ENCODE results near the gene JAG1. TPM values are rescaled to one million over a fixed set of nuclear protein-coding genes. Genes with fewer than 3 reads are reported as not detected.

JAG1 gene
- total RNA-seq (100 to 1,000 TPM; 133 to 226 TPM), polyA plus RNA-seq (100 to 1,000 TPM in 1 of 2 donors, 10 to 100 TPM in 1; 22.4 to 166 TPM)
- long read RNA-seq, donor 1, partial matches to known transcripts: 375 of 413 reads
- long read RNA-seq, donor 1, other reads (novel, unspliced or antisense): 36 of 413 reads
- long read RNA-seq, donor 2, partial matches to known transcripts: 203 of 261 reads
- long read RNA-seq, donor 2, other reads (novel, unspliced or antisense): 57 of 261 reads

DNA sequence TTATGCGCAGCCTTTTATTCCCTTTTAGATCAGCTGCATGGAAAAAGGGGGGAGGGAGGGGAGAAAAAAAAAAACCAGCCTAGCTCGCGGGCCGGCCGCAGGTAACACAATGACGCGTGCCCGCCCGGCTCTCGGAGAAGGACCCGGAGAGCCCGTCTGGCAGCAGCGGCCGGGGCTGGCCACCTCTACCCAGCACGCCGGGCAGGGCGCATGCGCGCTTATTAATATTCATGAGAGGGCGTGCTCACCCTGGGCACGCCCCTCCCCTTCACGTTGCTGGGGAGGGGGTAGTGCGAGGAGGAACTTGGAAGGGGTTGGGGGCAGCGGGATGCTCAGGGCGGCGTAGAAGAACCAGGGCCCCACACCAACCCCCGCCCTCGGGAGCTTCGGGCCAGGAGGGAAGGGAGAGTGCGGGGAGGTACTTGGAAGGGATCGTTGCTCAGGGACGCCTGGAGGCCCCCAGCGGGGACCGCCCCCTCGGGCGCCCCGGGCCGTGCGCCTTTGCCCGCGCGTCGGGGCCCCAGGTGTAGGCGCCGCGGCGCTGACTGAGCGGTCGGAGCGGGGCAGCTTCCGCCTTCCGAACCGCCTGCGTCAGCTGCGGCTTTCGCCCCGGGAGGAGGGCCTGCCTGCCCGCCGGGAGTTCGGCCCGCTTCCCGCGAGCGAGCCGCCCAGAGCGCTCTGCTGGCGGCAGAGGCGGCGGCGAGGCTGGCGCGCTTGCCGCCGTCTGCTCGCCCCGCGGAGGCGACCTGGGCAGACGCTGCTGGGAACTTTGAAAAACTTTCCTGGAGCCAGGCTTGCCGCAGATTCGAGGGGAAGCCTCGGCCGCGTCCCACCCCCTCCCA, at the start of gene JAG1:
TSS of gene JAG1 (minus strand) at position 158 of the 842 bp plus-strand sequence. CDS start 469 bp downstream, outside the sequence.
- intact Hi-C loops (cut with DNase I): loop anchor here (1.0 to 10.0 kb wide), 9 partner anchors 37 to 871 kb away; no protein-coding TSS in a partner anchor
- Histone ChIP-seq H3K36me3 (ENCODE audit: control insufficient read depth in 1 of 2, insufficient read depth in 2 of 2, low read length in 1 of 2) (no peaks in the 10 kb centered on the region), H3K27me3 (ENCODE audit: control insufficient read depth in 1 of 2, insufficient read depth in 2 of 2, low read length in 1 of 2) (no peaks in the 10 kb centered on the region), H3K4me1 (ENCODE audit: control insufficient read depth in 1 of 2, insufficient read depth in 2 of 2, low read length in 2 of 2) (peaks cover 0 to 2% of the 10 kb centered on the region in 2 donors), H3K9me3 (ENCODE audit: control insufficient read depth, low read length) (no peaks in the 10 kb centered on the region), H3K27ac (ENCODE audit: low read depth in 1 of 2, low read length in 2 of 2) (peak within 1 kb of the TSS; percentile 95 to 97), H3K4me3 (ENCODE audit: low read length in 2 of 2) (peak within 1 kb of the TSS; percentile 93 to 97)
- DNase-seq (peak; percentile 97 to 98), ATAC-seq (ENCODE audit: low FRiP score) (peak; percentile 90)
- WGBS, 2 donors: 0% methylated on average over 70 to 84 of the region's 84 CpGs

DNA sequence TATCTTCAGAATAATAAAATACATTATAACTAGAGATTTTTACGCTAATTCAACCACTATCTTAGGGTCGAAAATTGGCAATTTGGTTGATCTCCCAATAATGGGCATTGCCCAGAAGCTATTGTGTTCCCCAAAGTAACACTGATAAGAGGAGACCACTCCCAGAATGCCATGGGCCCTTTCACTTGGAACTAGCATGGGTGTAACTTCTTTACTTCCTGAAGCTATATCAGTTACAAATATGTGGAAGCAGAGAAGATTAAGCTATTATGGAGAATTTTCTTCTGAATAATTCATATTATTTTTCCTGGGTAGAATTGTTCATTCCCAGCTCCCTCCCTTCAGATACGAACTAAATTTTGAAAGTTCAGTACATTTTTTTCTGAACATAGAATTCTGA, 48.2 kb upstream of the JAG1 start:
- ATAC-seq (ENCODE audit: low FRiP score): no peak
- DNase-seq: no peak
- Histone ChIP-seq H3K27me3 (ENCODE audit: control insufficient read depth in 1 of 2, insufficient read depth in 2 of 2, low read length in 1 of 2) (no peaks in the 10 kb centered on the region), H3K4me1 (ENCODE audit: control insufficient read depth in 1 of 2, insufficient read depth in 2 of 2, low read length in 2 of 2) (peaks cover 0 to 2% of the 10 kb centered on the region in 2 donors), H3K36me3 (ENCODE audit: control insufficient read depth in 1 of 2, insufficient read depth in 2 of 2, low read length in 1 of 2) (no peaks in the 10 kb centered on the region), H3K27ac (ENCODE audit: low read depth in 1 of 2, low read length in 2 of 2) (no peak overlapping the region), H3K9me3 (ENCODE audit: control insufficient read depth, low read length) (no peaks in the 10 kb centered on the region), H3K4me3 (ENCODE audit: low read length in 2 of 2) (no peak overlapping the region)
- 86 to 94% methylated on average over 3 of the region's 3 CpGs for WGBS, 2 donors
- intact Hi-C loops (cut with DNase I): no loop called here

DNA sequence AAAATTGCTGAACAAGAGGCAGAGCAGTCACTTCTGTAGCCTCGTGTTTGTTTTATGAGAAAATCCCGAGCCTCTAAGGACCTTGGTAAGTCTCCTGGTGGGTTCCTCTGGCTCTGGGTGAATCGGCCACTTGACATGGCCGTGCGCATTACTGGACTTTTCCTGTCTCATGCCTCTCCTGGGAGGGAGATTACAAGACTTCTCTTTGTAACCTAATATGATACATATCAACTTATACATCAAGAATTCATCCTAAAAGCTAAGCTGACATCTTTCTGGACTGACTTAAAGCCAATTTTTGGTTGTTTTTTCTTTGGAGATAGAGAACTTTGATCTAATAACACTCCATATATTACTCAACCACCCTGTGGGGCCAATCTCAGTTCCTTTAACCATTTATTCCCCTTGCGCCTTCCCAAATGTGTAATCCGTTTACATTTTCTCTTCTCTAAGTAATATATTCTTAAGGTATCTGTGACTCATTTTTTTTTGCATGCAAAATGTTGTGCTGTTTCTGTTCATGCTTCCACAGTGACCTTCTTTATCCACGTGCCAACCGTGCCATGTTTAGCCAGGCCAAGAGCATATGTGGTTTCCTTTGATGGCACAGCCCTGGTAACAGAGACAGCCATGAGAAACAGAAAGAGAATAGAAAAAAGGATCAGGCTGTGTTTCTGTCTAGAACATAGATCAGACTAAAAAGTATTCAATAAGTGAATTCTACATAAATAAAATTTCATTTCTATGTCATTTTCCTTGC, 47.5 kb upstream of the JAG1 start:
- H3K27ac ChIP-seq (ENCODE audit: low read depth in 1 of 2, low read length in 2 of 2): no peak overlapping the region
- DNase-seq (no peak), ATAC-seq (ENCODE audit: low FRiP score) (no peak)
- H3K27me3 ChIP-seq (ENCODE audit: control insufficient read depth in 1 of 2, insufficient read depth in 2 of 2, low read length in 1 of 2): no peaks in the 10 kb centered on the region
- intact Hi-C loops (cut with DNase I): no loop called here
- H3K4me1 ChIP-seq (ENCODE audit: control insufficient read depth in 1 of 2, insufficient read depth in 2 of 2, low read length in 2 of 2): peaks cover 0 to 2% of the 10 kb centered on the region in 2 donors
- 49 to 54% methylated on average over 9 of the region's 9 CpGs for WGBS, 2 donors
- no peak overlapping the region for H3K4me3 ChIP-seq (ENCODE audit: low read length in 2 of 2)
- H3K36me3 ChIP-seq (ENCODE audit: control insufficient read depth in 1 of 2, insufficient read depth in 2 of 2, low read length in 1 of 2): no peaks in the 10 kb centered on the region
- no peaks in the 10 kb centered on the region for H3K9me3 ChIP-seq (ENCODE audit: control insufficient read depth, low read length)

DNA sequence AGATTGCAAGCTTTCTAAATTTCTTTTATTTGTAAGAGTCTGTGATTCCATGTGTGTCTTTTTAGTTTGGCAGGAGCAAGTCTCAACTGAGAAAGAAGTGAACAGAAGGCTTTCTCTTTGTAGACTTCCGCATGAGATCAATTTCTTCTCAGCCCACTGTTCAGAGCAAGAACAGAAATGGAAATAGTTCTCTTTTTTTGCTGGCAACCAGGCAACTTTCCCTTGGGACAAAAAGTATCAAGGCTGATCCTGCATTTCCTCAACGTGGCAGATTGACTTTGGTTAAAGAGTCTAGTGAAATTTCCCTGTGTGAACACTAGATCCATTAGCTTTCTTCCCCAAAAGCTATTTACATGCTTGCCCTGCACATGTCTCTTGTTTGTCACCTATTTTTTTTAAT, 46.8 kb upstream of the JAG1 start:
- no peak for ATAC-seq (ENCODE audit: low FRiP score)
- peak overlapping the region in 1 of 2 donors; percentile 10 for H3K4me3 ChIP-seq (ENCODE audit: low read length in 2 of 2)
- no peak overlapping the region for H3K27ac ChIP-seq (ENCODE audit: low read depth in 1 of 2, low read length in 2 of 2)

DNA sequence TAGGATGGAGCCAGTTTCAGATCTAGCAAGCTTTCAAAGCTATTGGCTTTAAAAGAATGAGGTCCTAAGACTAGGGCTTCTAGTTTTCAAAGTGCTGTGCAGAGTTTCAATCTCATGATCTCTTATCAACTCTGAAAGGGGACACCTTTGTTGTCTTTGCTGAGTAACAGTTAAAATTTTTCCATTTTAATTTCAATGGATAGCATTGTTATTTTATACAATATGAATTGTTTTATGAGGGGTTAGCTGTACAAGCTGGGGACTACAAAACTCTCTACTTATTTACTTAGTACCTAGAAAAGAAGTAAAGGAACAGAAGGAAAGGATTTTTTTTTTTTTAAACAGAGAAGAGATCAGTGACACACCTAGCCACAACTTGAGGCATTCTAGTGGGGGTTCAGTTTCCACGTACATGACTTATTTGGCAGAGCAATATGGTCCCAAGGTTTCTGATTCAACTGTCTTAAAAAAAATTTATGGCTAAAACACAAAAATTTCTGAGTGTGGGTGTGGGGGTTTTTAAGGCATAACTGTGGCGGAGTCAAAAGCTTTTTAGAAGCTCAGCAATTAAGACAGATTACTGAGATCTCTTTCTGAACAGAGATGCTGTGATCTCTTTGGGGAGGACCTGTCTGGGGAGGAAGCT, 46.1 kb upstream of the JAG1 start:
- no peak overlapping the region for H3K4me3 ChIP-seq (ENCODE audit: low read length in 2 of 2)
- H3K36me3 ChIP-seq (ENCODE audit: control insufficient read depth in 1 of 2, insufficient read depth in 2 of 2, low read length in 1 of 2): no peaks in the 10 kb centered on the region
- DNase-seq (no peak), ATAC-seq (ENCODE audit: low FRiP score) (no peak)
- no peak overlapping the region for H3K27ac ChIP-seq (ENCODE audit: low read depth in 1 of 2, low read length in 2 of 2)
- H3K27me3 ChIP-seq (ENCODE audit: control insufficient read depth in 1 of 2, insufficient read depth in 2 of 2, low read length in 1 of 2): no peaks in the 10 kb centered on the region
- WGBS, 2 donors: 44 to 49% methylated on average over 2 of the region's 2 CpGs
- intact Hi-C loops (cut with DNase I): no loop called here
- H3K9me3 ChIP-seq (ENCODE audit: control insufficient read depth, low read length): no peaks in the 10 kb centered on the region
- H3K4me1 ChIP-seq (ENCODE audit: control insufficient read depth in 1 of 2, insufficient read depth in 2 of 2, low read length in 2 of 2): peaks cover 0 to 2% of the 10 kb centered on the region in 2 donors

More for the DNA sequence above, 46.8 kb upstream of the JAG1 start:
- 4 to 9% methylated on average over 2 of the region's 2 CpGs for WGBS, 2 donors
- Histone ChIP-seq H3K9me3 (ENCODE audit: control insufficient read depth, low read length) (no peaks in the 10 kb centered on the region), H3K36me3 (ENCODE audit: control insufficient read depth in 1 of 2, insufficient read depth in 2 of 2, low read length in 1 of 2) (no peaks in the 10 kb centered on the region), H3K4me1 (ENCODE audit: control insufficient read depth in 1 of 2, insufficient read depth in 2 of 2, low read length in 2 of 2) (peaks cover 0 to 2% of the 10 kb centered on the region in 2 donors), H3K27me3 (ENCODE audit: control insufficient read depth in 1 of 2, insufficient read depth in 2 of 2, low read length in 1 of 2) (no peaks in the 10 kb centered on the region)
- intact Hi-C loops (cut with DNase I): no loop called here
- DNase-seq: no peak

DNA sequence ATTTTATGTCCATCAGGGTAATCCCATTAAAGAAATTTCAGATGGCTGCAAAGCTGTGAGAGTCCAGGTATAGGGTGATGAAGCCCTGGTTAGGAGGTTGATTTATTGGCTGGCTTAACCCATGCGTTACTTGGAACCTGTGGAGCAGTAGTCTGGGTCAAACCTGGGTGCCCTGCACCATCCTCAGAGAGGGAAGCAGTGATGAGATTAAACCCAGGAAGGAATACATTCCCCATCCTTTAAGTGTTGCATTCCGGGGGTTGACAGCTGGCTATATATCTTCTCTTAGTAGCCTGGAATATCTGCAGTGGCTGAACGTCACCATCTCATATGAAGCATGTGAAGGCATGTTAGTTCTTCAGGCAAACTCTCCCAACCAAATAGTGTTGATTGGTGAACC, 44.9 kb upstream of the JAG1 start:
- H3K9me3 ChIP-seq (ENCODE audit: control insufficient read depth, low read length): no peaks in the 10 kb centered on the region
- H3K27me3 ChIP-seq (ENCODE audit: control insufficient read depth in 1 of 2, insufficient read depth in 2 of 2, low read length in 1 of 2): no peaks in the 10 kb centered on the region
- peaks cover 0 to 2% of the 10 kb centered on the region in 2 donors for H3K4me1 ChIP-seq (ENCODE audit: control insufficient read depth in 1 of 2, insufficient read depth in 2 of 2, low read length in 2 of 2)
- intact Hi-C loops (cut with DNase I): no loop called here
- no peak overlapping the region for H3K4me3 ChIP-seq (ENCODE audit: low read length in 2 of 2)
- 95 to 97% methylated on average over 3 of the region's 3 CpGs for WGBS, 2 donors
- H3K27ac ChIP-seq (ENCODE audit: low read depth in 1 of 2, low read length in 2 of 2): no peak overlapping the region
- ATAC-seq (ENCODE audit: low FRiP score) (no peak), DNase-seq (no peak)
- no peaks in the 10 kb centered on the region for H3K36me3 ChIP-seq (ENCODE audit: control insufficient read depth in 1 of 2, insufficient read depth in 2 of 2, low read length in 1 of 2)

DNA sequence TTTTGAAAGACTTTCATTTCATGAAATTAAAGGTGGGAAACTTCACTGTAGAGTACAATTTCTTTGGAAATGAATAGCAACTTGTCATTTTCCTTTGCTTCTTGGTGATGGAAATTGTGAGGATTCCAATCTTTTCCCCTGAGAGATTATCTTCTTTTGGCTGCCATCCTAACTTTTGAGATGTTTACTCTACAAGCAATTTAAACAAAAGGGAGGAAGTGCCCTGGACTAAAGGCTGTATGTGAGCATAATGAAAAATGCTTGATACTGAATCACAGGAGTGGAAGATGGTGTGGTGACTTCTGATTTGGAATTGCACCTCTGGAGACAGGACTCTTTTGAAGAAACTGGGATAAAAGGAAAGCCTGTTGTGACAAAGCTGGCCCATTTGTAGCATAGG, 43.1 kb upstream of the JAG1 start:
- Histone ChIP-seq H3K36me3 (ENCODE audit: control insufficient read depth in 1 of 2, insufficient read depth in 2 of 2, low read length in 1 of 2) (no peaks in the 10 kb centered on the region), H3K4me3 (ENCODE audit: low read length in 2 of 2) (no peak overlapping the region), H3K27ac (ENCODE audit: low read depth in 1 of 2, low read length in 2 of 2) (no peak overlapping the region), H3K4me1 (ENCODE audit: control insufficient read depth in 1 of 2, insufficient read depth in 2 of 2, low read length in 2 of 2) (peaks cover 0 to 2% of the 10 kb centered on the region in 2 donors), H3K27me3 (ENCODE audit: control insufficient read depth in 1 of 2, insufficient read depth in 2 of 2, low read length in 1 of 2) (no peaks in the 10 kb centered on the region), H3K9me3 (ENCODE audit: control insufficient read depth, low read length) (no peaks in the 10 kb centered on the region)
- no peak for ATAC-seq (ENCODE audit: low FRiP score)
- intact Hi-C loops (cut with DNase I): no loop called here
- no peak for DNase-seq

DNA sequence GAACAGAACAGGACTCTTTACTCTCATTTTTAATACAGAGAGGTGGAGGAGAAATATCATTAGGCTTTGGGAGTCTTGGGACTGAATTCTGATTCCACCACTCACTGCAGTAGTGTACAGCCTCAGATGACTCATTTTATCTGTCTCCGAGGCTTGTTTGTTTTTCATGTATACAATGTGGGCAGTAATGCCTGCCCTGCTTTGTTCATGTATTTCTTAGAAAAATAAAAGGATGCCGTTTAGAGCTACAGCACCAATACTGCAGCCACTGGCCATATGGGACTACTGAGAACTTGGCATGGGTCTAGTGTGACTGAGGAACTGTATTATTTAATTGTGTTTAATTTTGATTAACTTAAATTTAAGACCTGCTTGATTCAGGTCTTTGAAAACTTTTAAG, 41.2 kb upstream of the JAG1 start:
- Histone ChIP-seq H3K36me3 (ENCODE audit: control insufficient read depth in 1 of 2, insufficient read depth in 2 of 2, low read length in 1 of 2) (no peaks in the 10 kb centered on the region), H3K27ac (ENCODE audit: low read depth in 1 of 2, low read length in 2 of 2) (no peak overlapping the region), H3K9me3 (ENCODE audit: control insufficient read depth, low read length) (no peaks in the 10 kb centered on the region), H3K4me3 (ENCODE audit: low read length in 2 of 2) (no peak overlapping the region), H3K27me3 (ENCODE audit: control insufficient read depth in 1 of 2, insufficient read depth in 2 of 2, low read length in 1 of 2) (no peaks in the 10 kb centered on the region), H3K4me1 (ENCODE audit: control insufficient read depth in 1 of 2, insufficient read depth in 2 of 2, low read length in 2 of 2) (peaks cover 0 to 8% of the 10 kb centered on the region in 2 donors)
- DNase-seq (no peak), ATAC-seq (ENCODE audit: low FRiP score) (no peak)
- intact Hi-C loops (cut with DNase I): no loop called here
- 55 to 64% methylated on average over 2 of the region's 2 CpGs for WGBS, 2 donors
